WTC11 (cell line): ENCODE measurements around the gene COPE. TPM values are rescaled to one million over a fixed set of nuclear protein-coding genes. Genes with fewer than 3 reads are reported as not detected.

Source experiments
- ATAC-seq: fragments of 200-7000 bp; cut with Tn5 transposase; 2 replicates; pipeline ENCODE4 v1.10.0; 2021; ENCODE audit warnings: mild to moderate bottlenecking, moderate library complexity
- CTCF ChIA-PET: fragments of 300-600 bp; sonication (Branson Sonifier 250); formaldehyde crosslinking; loops from one replicate; lab custom pipeline; 2021; ENCODE audit warnings: antibody characterized with exemption; lab: Charles Lee
- POLR2A ChIA-PET: fragments of 350-600 bp; sonication (Branson Sonifier 250); formaldehyde crosslinking; loops from one replicate; lab custom pipeline; 2021; ENCODE audit warnings: antibody characterized with exemption; lab: Charles Lee
- DNase-seq: peaks from one replicate; pipeline ENCODE4 v3.0.0; 2021; ENCODE audit warnings: low spot score
- H3K27ac Mint-ChIP-seq: 2 replicates; pipeline ENCODE4 v1.8.0; 2021; ENCODE audit warnings: mixed read lengths
- H3K27me3 Mint-ChIP-seq: 2 replicates; pipeline ENCODE4 v1.8.0; 2021; ENCODE audit warnings: low read depth, mild to moderate bottlenecking, moderate library complexity, mixed read lengths
- H3K36me3 Mint-ChIP-seq: 2 replicates; pipeline ENCODE4 v1.8.0; 2021; ENCODE audit warnings: mixed read lengths
- H3K4me1 Mint-ChIP-seq: 2 replicates; pipeline ENCODE4 v1.8.0; 2022; ENCODE audit warnings: mixed read lengths
- H3K4me3 Mint-ChIP-seq: 2 replicates; pipeline ENCODE4 v1.8.0; 2021; ENCODE audit warnings: mild to moderate bottlenecking, moderate library complexity, mixed read lengths
- H3K9me3 Mint-ChIP-seq: 2 replicates; pipeline ENCODE4 v1.8.0; 2021; ENCODE audit warnings: mixed read lengths
- AFF4 ChIP-seq: sonication (generic); formaldehyde crosslinking; IDR thresholded peaks from 2 replicates; pipeline ENCODE4 v1.8.1; 2023; ENCODE audit warnings: mild to moderate bottlenecking, missing genetic modification reagents, borderline replicate concordance
- CBFB ChIP-seq: sonication (generic); formaldehyde crosslinking; IDR thresholded peaks from 2 replicates; pipeline ENCODE4 v1.8.1; 2022; ENCODE audit warnings: mild to moderate bottlenecking, low read depth, missing genetic modification reagents
- CREM ChIP-seq: sonication (generic); formaldehyde crosslinking; IDR thresholded peaks from 2 replicates; pipeline ENCODE4 v1.8.1; 2022; ENCODE audit warnings: mild to moderate bottlenecking, missing genetic modification reagents, moderate library complexity
- E2F4 ChIP-seq: sonication (generic); formaldehyde crosslinking; IDR thresholded peaks from 2 replicates; pipeline ENCODE4 v1.8.1; 2022; ENCODE audit warnings: low read depth, mild to moderate bottlenecking, moderate library complexity, missing genetic modification reagents, borderline replicate concordance
- ESRRA ChIP-seq: sonication (generic); formaldehyde crosslinking; IDR thresholded peaks from 2 replicates; pipeline ENCODE4 v1.8.1; 2022; ENCODE audit warnings: mild to moderate bottlenecking, missing genetic modification reagents, borderline replicate concordance
- ETV6 ChIP-seq: sonication (generic); formaldehyde crosslinking; IDR thresholded peaks from 2 replicates; pipeline ENCODE4 v1.8.1; 2022; ENCODE audit warnings: mild to moderate bottlenecking, missing genetic modification reagents
- JUN ChIP-seq: sonication (generic); formaldehyde crosslinking; IDR thresholded peaks from 2 replicates; pipeline ENCODE4 v1.8.0; 2023; ENCODE audit warnings: mild to moderate bottlenecking, missing genetic modification reagents
- NR1H2 ChIP-seq: sonication (generic); formaldehyde crosslinking; IDR thresholded peaks from 2 replicates; pipeline ENCODE4 v1.9.0; 2021; ENCODE audit warnings: mild to moderate bottlenecking, moderate library complexity, missing genetic modification reagents
- NR2C2 ChIP-seq: sonication (generic); formaldehyde crosslinking; IDR thresholded peaks from 2 replicates; pipeline ENCODE4 v1.8.0; 2022; ENCODE audit warnings: mild to moderate bottlenecking, missing genetic modification reagents
- PRDM15 ChIP-seq: sonication (generic); formaldehyde crosslinking; IDR thresholded peaks from 2 replicates; pipeline ENCODE4 v1.8.0; 2022; ENCODE audit warnings: missing genetic modification reagents
- SOX15 ChIP-seq: fragments of 250-450 bp; sonication (Bioruptor Pico); IDR thresholded peaks from 2 replicates; pipeline ENCODE4 v1.9.0; 2021; ENCODE audit warnings: mild to moderate bottlenecking
- TCF7 ChIP-seq: sonication (generic); formaldehyde crosslinking; IDR thresholded peaks from 2 replicates; pipeline ENCODE4 v1.8.0; 2022; ENCODE audit warnings: mild to moderate bottlenecking, low read depth, missing genetic modification reagents, moderate library complexity
- ZMAT4 ChIP-seq: fragments of 250-450 bp; sonication (Bioruptor Pico); IDR thresholded peaks from 2 replicates; pipeline ENCODE4 v1.9.0; 2021; ENCODE audit warnings: mild to moderate bottlenecking
- ZNF512 ChIP-seq: sonication (generic); formaldehyde crosslinking; IDR thresholded peaks from 2 replicates; pipeline ENCODE4 v1.8.1; 2022; ENCODE audit warnings: missing genetic modification reagents, borderline replicate concordance
- total RNA-seq: library from RNA; stranded (reverse); gene quantifications from 3 replicates; pipeline ENCODE4 v1.2.3, GENCODE V29; 2021

COPE gene
- total RNA-seq, 1 experiment from 2014 or later = 228 TPM

GRCh38 chr19:18928018-18928805 is 9.0 kb upstream of the COPE start:
- Mint-ChIP-seq H3K9me3 (no peaks in the 10 kb centered on the region), H3K4me3 (no peak overlapping the region), H3K27ac (no peak overlapping the region), H3K36me3 (peaks cover 20% of the 10 kb centered on the region), H3K27me3 (no peaks in the 10 kb centered on the region), H3K4me1 (peaks cover 3% of the 10 kb centered on the region)
- ChIA-PET POLR2A (interaction anchor here (0.8 to 1.5 kb wide), 3 partner anchors 9 to 58 kb away, joined by 3 read pairs; partner anchors contain the start of genes COPE and DDX49), CTCF (interaction anchor here (0.6 to 3.3 kb wide), 6 partner anchors 9 to 339 kb away, joined by 3 to 13 read pairs (median 3); partner anchors contain the start of genes COPE, DDX49 and REX1BD)
- TF ChIP-seq ETV6 (CRISPR knock-in tag) (no peak), AFF4 (no peak), JUN (no peak), ESRRA (CRISPR knock-in tag) (no peak), SOX15 (CRISPR knock-in tag) (no peak), ZMAT4 (no peak), TCF7 (CRISPR knock-in tag) (no peak), CBFB (no peak), ZNF512 (CRISPR knock-in tag) (no peak), PRDM15 (CRISPR knock-in tag) (no peak), NR1H2 (CRISPR knock-in tag) (no peak), NR2C2 (CRISPR knock-in tag) (no peak), E2F4 (no peak), CREM (CRISPR knock-in tag) (no peak)
- ATAC-seq (no peak), DNase-seq (no peak)
